Mucosa of stomach (tissue), 1 donor: ENCODE data around the gene MYH4.

Experiments
- H3K27me3 ChIP-seq: one replicate; pipeline ENCODE4 v1.7.0; 2013; ENCODE audit warnings: mild to moderate bottlenecking, low read length; ENCODE audit not compliant: control insufficient read depth, insufficient read depth
- H3K36me3 ChIP-seq: one replicate; pipeline ENCODE4 v1.7.0; 2013; ENCODE audit warnings: low read length; ENCODE audit not compliant: control insufficient read depth, insufficient read depth
- H3K4me1 ChIP-seq: one replicate; pipeline ENCODE4 v1.7.0; 2013; ENCODE audit warnings: mild to moderate bottlenecking, low read length; ENCODE audit not compliant: control insufficient read depth, insufficient read depth
- H3K4me3 ChIP-seq: one replicate; pipeline ENCODE4 v1.7.0; 2013; ENCODE audit warnings: low read length
- H3K9ac ChIP-seq: one replicate; pipeline ENCODE4 v1.7.0; 2013; ENCODE audit warnings: mild to moderate bottlenecking, low read length, moderate library complexity
- H3K9me3 ChIP-seq: one replicate; pipeline ENCODE4 v1.7.0; 2013; ENCODE audit warnings: mild to moderate bottlenecking, low read length, moderate library complexity; ENCODE audit not compliant: control insufficient read depth
- donor health status: Pancreatic carcinoma.

Gene MYH4

GRCh38 chr17:10463402-10463801, 6.0 kb downstream of the MYH4 start:
- no peaks in the 10 kb centered on the region for H3K27me3 ChIP-seq
- H3K9ac ChIP-seq = no peak overlapping the region
- H3K4me1 ChIP-seq = no peaks in the 10 kb centered on the region
- no peak overlapping the region for H3K4me3 ChIP-seq
- H3K9me3 ChIP-seq = no peaks in the 10 kb centered on the region
- no peaks in the 10 kb centered on the region for H3K36me3 ChIP-seq

- H3K9me3 ChIP-seq = no peaks in the 10 kb centered on the region
- H3K27me3 ChIP-seq = no peaks in the 10 kb centered on the region
- H3K36me3 ChIP-seq = no peaks in the 10 kb centered on the region
- H3K9ac ChIP-seq = no peak overlapping the region
- no peak overlapping the region for H3K4me3 ChIP-seq
- no peaks in the 10 kb centered on the region for H3K4me1 ChIP-seq
Observed at GRCh38 chr17:10460062-10460461, 9.3 kb downstream of the MYH4 start.

GRCh38 chr17:10458701-10459100, 10.7 kb downstream of the MYH4 start:
- Histone ChIP-seq H3K36me3 (no peaks in the 10 kb centered on the region), H3K4me1 (no peaks in the 10 kb centered on the region), H3K9me3 (no peaks in the 10 kb centered on the region), H3K9ac (no peak overlapping the region), H3K27me3 (no peaks in the 10 kb centered on the region), H3K4me3 (no peak overlapping the region)

GRCh38 chr17:10457952-10458351, 11.4 kb downstream of the MYH4 start:
- no peak overlapping the region for H3K9ac ChIP-seq
- H3K4me1 ChIP-seq = no peaks in the 10 kb centered on the region
- H3K4me3 ChIP-seq = no peak overlapping the region
- no peaks in the 10 kb centered on the region for H3K27me3 ChIP-seq
- H3K36me3 ChIP-seq = no peaks in the 10 kb centered on the region
- no peaks in the 10 kb centered on the region for H3K9me3 ChIP-seq

GRCh38 chr17:10447026-10447931, 22.1 kb downstream of the MYH4 start:
- no peak overlapping the region for H3K4me3 ChIP-seq
- no peak overlapping the region for H3K9ac ChIP-seq
- H3K36me3 ChIP-seq = no peaks in the 10 kb centered on the region
- no peaks in the 10 kb centered on the region for H3K27me3 ChIP-seq
- H3K4me1 ChIP-seq = no peaks in the 10 kb centered on the region
- H3K9me3 ChIP-seq = no peaks in the 10 kb centered on the region

- no peaks in the 10 kb centered on the region for H3K36me3 ChIP-seq
Observed at GRCh38 chr17:10439816-10440215, 29.5 kb downstream of the MYH4 start.

GRCh38 chr17:10435096-10435495, 34.3 kb downstream of the MYH4 start:
- Histone ChIP-seq H3K27me3 (no peaks in the 10 kb centered on the region), H3K4me1 (no peaks in the 10 kb centered on the region), H3K4me3 (no peak overlapping the region), H3K36me3 (no peaks in the 10 kb centered on the region), H3K9ac (no peak overlapping the region), H3K9me3 (no peaks in the 10 kb centered on the region)

More at GRCh38 chr17:10439816-10440215, 29.5 kb downstream of the MYH4 start:
- Histone ChIP-seq H3K9ac (no peak overlapping the region), H3K4me1 (no peaks in the 10 kb centered on the region), H3K27me3 (no peaks in the 10 kb centered on the region), H3K9me3 (no peaks in the 10 kb centered on the region), H3K4me3 (no peak overlapping the region)

GRCh38 chr17:10429421-10430045, 39.8 kb downstream of the MYH4 start:
- no peaks in the 10 kb centered on the region for H3K27me3 ChIP-seq
- no peaks in the 10 kb centered on the region for H3K4me1 ChIP-seq
- H3K36me3 ChIP-seq = no peaks in the 10 kb centered on the region
- H3K9me3 ChIP-seq = no peaks in the 10 kb centered on the region
- no peak overlapping the region for H3K9ac ChIP-seq
- no peak overlapping the region for H3K4me3 ChIP-seq

GRCh38 chr17:10428781-10429180, 40.6 kb downstream of the MYH4 start:
- no peaks in the 10 kb centered on the region for H3K36me3 ChIP-seq
- no peak overlapping the region for H3K4me3 ChIP-seq
- no peaks in the 10 kb centered on the region for H3K4me1 ChIP-seq
- no peaks in the 10 kb centered on the region for H3K9me3 ChIP-seq
- no peak overlapping the region for H3K9ac ChIP-seq
- no peaks in the 10 kb centered on the region for H3K27me3 ChIP-seq

GRCh38 chr17:10421900-10422542, 47.3 kb downstream of the MYH4 start, which contains the start of gene MYH8:
TSS of gene MYH8 (minus strand) at chr17:10421950. CDS start at chr17:10420227, 1,723 bp downstream.
- Histone ChIP-seq H3K4me1 (no peaks in the 10 kb centered on the region), H3K36me3 (no peaks in the 10 kb centered on the region), H3K9ac (no peak within 1 kb of the TSS), H3K9me3 (no peaks in the 10 kb centered on the region), H3K27me3 (no peaks in the 10 kb centered on the region), H3K4me3 (no peak within 1 kb of the TSS)

GRCh38 chr17:10421211-10421610, 48.1 kb downstream of the MYH4 start:
- Histone ChIP-seq H3K4me3 (no peak overlapping the region), H3K9ac (no peak overlapping the region), H3K27me3 (no peaks in the 10 kb centered on the region), H3K4me1 (no peaks in the 10 kb centered on the region), H3K36me3 (no peaks in the 10 kb centered on the region), H3K9me3 (no peaks in the 10 kb centered on the region)

- Histone ChIP-seq H3K9me3 (no peaks in the 10 kb centered on the region), H3K4me3 (no peak overlapping the region), H3K36me3 (no peaks in the 10 kb centered on the region), H3K9ac (no peak overlapping the region), H3K27me3 (no peaks in the 10 kb centered on the region), H3K4me1 (no peaks in the 10 kb centered on the region)
Observed at GRCh38 chr17:10420811-10421210, 48.5 kb downstream of the MYH4 start.
